ENCODE measurements around the gene PCDHGB4.
"Not testable (repeated sequence)": the region's sequence is repeated elsewhere in the genome, so short reads cannot be mapped to it uniquely, and the experiment has no call there.

PCDHGB4 gene

DNA sequence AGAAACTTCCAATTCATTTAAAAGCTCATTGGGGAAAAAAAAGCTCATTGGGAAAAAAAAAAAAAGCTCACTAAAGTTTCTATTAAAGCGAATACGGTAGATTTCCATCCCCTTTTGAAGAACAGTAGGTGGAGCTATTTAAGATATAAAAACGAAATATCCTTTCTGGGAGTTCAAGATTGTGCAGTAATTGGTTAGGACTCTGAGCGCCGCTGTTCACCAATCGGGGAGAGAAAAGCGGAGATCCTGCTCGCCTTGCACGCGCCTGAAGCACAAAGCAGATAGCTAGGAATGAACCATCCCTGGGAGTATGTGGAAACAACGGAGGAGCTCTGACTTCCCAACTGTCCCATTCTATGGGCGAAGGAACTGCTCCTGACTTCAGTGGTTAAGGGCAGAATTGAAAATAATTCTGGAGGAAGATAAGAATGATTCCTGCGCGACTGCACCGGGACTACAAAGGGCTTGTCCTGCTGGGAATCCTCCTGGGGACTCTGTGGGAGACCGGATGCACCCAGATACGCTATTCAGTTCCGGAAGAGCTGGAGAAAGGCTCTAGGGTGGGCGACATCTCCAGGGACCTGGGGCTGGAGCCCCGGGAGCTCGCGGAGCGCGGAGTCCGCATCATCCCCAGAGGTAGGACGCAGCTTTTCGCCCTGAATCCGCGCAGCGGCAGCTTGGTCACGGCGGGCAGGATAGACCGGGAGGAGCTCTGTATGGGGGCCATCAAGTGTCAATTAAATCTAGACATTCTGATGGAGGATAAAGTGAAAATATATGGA is 43.0 kb downstream of the PCDHGB4 start, which contains the start of gene PCDHGA12:
Gene PCDHGA12 (plus strand): TSS at position 176 of the 782 bp plus-strand sequence. CDS start 253 bp downstream, at position 429.
- peak; percentile 64 for DNase-seq (ENCODE audit: low read depth)

DNA sequence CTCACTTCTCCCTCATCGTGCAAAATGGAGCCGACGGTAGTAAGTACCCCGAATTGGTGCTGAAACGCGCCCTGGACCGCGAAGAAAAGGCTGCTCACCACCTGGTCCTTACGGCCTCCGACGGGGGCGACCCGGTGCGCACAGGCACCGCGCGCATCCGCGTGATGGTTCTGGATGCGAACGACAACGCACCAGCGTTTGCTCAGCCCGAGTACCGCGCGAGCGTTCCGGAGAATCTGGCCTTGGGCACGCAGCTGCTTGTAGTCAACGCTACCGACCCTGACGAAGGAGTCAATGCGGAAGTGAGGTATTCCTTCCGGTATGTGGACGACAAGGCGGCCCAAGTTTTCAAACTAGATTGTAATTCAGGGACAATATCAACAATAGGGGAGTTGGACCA is 43.8 kb downstream of the PCDHGB4 start:
- no peak for DNase-seq (ENCODE audit: low read depth)

DNA sequence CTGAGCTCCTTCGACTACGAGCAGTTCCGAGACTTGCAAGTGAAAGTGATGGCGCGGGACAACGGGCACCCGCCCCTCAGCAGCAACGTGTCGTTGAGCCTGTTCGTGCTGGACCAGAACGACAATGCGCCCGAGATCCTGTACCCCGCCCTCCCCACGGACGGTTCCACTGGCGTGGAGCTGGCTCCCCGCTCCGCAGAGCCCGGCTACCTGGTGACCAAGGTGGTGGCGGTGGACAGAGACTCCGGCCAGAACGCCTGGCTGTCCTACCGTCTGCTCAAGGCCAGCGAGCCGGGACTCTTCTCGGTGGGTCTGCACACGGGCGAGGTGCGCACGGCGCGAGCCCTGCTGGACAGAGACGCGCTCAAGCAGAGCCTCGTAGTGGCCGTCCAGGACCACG is 44.8 kb downstream of the PCDHGB4 start:
- not testable (repeated sequence) for DNase-seq (ENCODE audit: low read depth)

DNA sequence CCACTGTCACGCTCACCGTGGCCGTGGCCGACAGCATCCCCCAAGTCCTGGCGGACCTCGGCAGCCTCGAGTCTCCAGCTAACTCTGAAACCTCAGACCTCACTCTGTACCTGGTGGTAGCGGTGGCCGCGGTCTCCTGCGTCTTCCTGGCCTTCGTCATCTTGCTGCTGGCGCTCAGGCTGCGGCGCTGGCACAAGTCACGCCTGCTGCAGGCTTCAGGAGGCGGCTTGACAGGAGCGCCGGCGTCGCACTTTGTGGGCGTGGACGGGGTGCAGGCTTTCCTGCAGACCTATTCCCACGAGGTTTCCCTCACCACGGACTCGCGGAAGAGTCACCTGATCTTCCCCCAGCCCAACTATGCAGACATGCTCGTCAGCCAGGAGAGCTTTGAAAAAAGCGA is 45.2 kb downstream of the PCDHGB4 start:
- not testable (repeated sequence) for DNase-seq (ENCODE audit: low read depth)

DNA sequence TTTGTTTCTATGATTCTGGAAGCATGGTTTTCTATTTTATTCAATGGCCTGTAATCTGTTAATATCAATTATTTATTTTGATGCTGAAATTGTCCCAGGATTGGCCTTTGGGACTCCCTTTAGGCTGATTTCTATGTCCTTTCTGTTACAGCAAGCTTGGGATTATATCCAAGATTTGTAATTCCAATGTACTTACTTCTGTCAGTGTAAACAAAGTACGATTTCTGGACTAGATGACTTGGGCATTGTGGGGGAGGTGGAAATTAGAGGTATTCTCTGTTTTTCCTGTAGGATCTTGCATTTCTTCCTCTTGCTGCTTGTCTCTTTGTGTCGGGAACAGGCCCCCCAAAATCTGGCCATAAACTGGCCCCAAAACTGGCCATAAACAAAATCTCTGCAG is 46.5 kb downstream of the PCDHGB4 start:
- DNase-seq (ENCODE audit: low read depth): no peak

DNA sequence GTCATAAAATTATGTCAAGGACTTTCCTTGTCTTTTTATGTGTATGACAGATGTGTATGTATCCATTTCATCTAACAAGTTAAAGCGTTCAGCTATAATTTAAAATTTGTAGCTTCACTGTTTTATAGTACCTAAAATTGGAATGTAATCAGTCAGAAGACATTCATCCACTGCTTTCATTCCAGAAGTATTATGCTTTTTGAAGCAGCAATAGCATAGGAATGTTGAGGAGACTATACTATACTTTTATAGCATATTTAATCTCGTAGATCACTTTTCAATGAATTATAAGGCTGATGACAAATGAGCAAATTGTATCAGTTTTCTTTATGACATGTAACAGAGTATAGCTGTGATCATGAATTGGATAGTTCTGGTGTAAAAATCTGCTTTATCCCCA is 49.7 kb downstream of the PCDHGB4 start:
- no peak for DNase-seq (ENCODE audit: low read depth)

DNA sequence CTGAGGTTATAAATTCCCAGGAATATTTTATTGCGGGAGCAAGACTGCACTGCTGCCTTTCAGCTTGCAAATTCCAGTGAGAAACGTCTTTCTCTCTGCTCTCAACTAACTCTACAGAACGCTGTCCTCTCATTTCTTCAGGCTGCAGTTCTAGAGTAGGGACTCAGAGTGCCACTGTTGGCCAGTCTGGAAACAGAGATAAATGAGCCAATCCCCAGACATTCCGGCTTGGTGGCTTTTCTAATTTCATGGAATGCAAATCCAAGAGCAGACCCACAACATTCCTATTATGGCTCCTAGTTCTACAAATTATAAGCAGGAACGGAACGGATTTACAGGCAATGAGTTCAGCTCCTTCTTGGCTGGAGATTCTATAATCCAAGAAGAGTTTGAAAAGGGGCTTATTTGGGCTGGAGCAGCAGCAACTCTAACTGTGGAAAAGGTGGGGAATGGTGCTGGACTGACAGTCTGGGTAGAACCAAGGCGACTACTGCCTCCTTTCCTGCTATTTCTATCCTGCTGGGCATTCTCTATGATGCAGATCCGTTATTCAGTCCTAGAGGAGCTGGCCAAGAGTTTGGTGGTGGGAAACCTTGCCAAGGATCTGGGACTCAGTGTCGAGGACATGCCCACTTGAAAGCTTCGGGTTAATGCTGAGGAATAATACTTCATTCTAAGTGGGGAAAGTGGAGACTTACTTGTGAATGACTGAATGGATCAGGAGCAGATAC is 52.1 kb downstream of the PCDHGB4 start:
- DNase-seq (ENCODE audit: low read depth): no peak

Data from non-pigmented ciliary epithelial cell (primary cell).